Activated B cell treated with CpG ODN at 0.5 μM for 24 hours (primary cell): ENCODE measurements around the gene TPGS1. TPM values are rescaled to one million over a fixed set of nuclear protein-coding genes. Genes with fewer than 3 reads are reported as not detected.

Experiments used
- ATAC-seq: fragments of 200-7000 bp; cut with Tn5 transposase; one replicate; pipeline ENCODE4 v1.10.0; 2021; ENCODE audit warnings: low read depth, mild to moderate bottlenecking, moderate library complexity
- CTCF ChIA-PET: fragments of 350-600 bp; sonication (Branson Sonifier 250); formaldehyde crosslinking; loops from one replicate; lab custom pipeline; 2021; ENCODE audit warnings: antibody characterized with exemption; lab: Charles Lee
- POLR2A ChIA-PET: fragments of 350-600 bp; sonication (Branson Sonifier 250); formaldehyde crosslinking; loops from one replicate; lab custom pipeline; 2021; ENCODE audit warnings: antibody characterized with exemption; lab: Charles Lee
- DNase-seq: peaks from one replicate; pipeline ENCODE4 v3.0.0; 2022
- H3K27ac Mint-ChIP-seq: one replicate; pipeline ENCODE4 v1.8.0; 2020; ENCODE audit warnings: mixed read lengths
- H3K27me3 Mint-ChIP-seq: one replicate; pipeline ENCODE4 v1.8.0; 2021; ENCODE audit warnings: mixed read lengths
- H3K36me3 Mint-ChIP-seq: one replicate; pipeline ENCODE4 v1.8.0; 2021; ENCODE audit warnings: low read depth, mixed read lengths
- H3K4me1 Mint-ChIP-seq: one replicate; pipeline ENCODE4 v1.8.0; 2021; ENCODE audit warnings: mixed read lengths
- H3K4me3 Mint-ChIP-seq: one replicate; pipeline ENCODE4 v1.8.0; 2020; ENCODE audit warnings: mild to moderate bottlenecking, mixed read lengths
- H3K9me3 Mint-ChIP-seq: one replicate; pipeline ENCODE4 v1.8.0; 2020; ENCODE audit warnings: mixed read lengths
- intact Hi-C: fragments of 100-400 bp; cut with micrococcal nuclease; formaldehyde crosslinking; loops from one replicate; pipeline ENCODE4 v1.15.1; 2024
- total RNA-seq: library from RNA; stranded (reverse); gene quantifications from 2 replicates; pipeline ENCODE4 v1.2.3, GENCODE V29; 2022
- TF ChIP-seq, protein P1 (sequence below): fragments of 200-600 bp; IDR thresholded peaks from one replicate; pipeline ENCODE4 v1.8.0; 2022; ENCODE audit warnings: antibody characterized with exemption, mild to moderate bottlenecking

TPGS1 gene
- total RNA-seq, 1 donor from 2014 or later = 23.8 TPM

DNA sequence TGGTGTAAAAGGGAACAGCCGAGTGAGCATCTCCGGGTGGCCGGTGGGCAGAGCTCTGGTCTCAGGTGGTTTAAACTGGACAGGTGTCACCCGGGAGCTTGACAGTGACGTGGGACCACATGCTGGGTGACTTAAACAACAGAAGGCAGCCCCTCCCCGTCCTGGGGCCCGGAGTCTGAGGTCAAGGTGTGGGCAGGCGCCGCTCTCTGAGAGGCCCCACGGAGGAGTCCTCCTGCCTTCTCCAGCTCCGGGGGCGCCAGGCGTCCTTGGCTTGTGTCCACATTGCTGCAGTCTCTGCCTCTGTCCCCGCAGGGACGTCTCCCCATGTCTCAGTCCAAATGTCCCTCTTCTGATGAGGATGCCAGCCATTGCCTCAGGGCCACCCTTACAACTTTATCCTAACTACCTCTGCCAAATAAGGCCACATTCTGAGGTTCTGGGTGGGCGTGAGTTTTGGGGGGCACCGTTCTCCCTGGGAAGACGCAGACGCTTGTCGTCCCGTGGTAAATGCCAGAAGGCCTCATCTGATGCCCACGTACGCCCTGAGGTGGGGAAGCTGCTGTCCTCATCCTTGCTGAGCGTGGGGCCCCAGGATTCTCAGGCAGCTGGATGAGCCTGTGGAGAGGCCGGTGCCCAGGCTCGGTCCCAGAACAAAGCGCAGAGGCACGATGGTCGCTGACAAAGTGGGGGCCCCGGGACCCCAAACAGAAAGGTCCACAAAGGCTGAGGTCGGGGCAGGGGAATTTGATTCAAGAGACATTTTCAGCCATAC is 49.5 kb downstream of the TPGS1 start:
- Mint-ChIP-seq H3K9me3 (no peaks in the 10 kb centered on the region), H3K27ac (no peak overlapping the region), H3K4me3 (no peak overlapping the region), H3K4me1 (no peaks in the 10 kb centered on the region), H3K36me3 (no peaks in the 10 kb centered on the region), H3K27me3 (peaks cover 2% of the 10 kb centered on the region)
- TF ChIP-seq, protein P1, sequence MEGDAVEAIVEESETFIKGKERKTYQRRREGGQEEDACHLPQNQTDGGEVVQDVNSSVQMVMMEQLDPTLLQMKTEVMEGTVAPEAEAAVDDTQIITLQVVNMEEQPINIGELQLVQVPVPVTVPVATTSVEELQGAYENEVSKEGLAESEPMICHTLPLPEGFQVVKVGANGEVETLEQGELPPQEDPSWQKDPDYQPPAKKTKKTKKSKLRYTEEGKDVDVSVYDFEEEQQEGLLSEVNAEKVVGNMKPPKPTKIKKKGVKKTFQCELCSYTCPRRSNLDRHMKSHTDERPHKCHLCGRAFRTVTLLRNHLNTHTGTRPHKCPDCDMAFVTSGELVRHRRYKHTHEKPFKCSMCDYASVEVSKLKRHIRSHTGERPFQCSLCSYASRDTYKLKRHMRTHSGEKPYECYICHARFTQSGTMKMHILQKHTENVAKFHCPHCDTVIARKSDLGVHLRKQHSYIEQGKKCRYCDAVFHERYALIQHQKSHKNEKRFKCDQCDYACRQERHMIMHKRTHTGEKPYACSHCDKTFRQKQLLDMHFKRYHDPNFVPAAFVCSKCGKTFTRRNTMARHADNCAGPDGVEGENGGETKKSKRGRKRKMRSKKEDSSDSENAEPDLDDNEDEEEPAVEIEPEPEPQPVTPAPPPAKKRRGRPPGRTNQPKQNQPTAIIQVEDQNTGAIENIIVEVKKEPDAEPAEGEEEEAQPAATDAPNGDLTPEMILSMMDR = no peak
- ChIA-PET CTCF (no interaction called here), POLR2A (no interaction called here)
- intact Hi-C loops = no loop called here
- ATAC-seq (no peak), DNase-seq (no peak)

DNA sequence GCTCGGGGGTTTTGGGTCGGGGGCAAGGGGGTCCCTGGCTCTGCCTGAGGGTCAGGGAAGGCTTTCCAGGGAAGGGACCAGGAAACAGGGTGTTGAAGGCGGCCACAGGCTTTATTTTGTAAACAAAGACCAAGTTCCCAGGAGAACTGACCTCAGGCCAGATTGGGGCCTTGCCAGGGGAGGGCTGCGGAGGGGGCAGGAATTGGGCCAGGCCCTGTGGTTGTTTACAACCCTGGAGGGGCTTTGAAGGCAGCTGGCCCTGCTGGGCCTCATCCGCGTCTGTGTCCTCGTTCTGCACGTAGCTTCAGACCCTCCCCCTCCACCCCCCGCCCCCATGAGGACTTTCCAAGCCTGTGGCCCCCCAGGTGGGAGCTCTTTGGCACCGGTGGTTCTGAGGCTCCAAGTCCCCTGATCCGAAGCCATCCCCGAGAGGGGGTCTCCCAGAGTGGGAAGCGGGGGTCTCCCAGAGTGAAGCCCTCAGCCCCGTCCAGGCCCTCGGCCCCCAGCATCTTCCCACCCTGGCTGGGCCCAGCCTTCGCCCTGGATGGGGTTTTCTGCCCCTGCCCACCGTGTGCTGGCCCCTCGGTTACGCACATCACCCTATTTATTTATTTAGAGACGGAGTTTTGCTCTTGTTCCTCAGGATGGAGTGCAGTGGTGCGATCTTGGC is 51.6 kb downstream of the TPGS1 start:
- Mint-ChIP-seq H3K27ac (no peak overlapping the region), H3K36me3 (no peaks in the 10 kb centered on the region), H3K9me3 (no peaks in the 10 kb centered on the region), H3K4me3 (no peak overlapping the region), H3K27me3 (peaks cover 2% of the 10 kb centered on the region), H3K4me1 (no peaks in the 10 kb centered on the region)
- TF ChIP-seq, protein P1 = no peak
- DNase-seq = no peak
- no peak for ATAC-seq
- intact Hi-C loops = no loop called here
- CTCF ChIA-PET = no interaction called here
- POLR2A ChIA-PET = no interaction called here

DNA sequence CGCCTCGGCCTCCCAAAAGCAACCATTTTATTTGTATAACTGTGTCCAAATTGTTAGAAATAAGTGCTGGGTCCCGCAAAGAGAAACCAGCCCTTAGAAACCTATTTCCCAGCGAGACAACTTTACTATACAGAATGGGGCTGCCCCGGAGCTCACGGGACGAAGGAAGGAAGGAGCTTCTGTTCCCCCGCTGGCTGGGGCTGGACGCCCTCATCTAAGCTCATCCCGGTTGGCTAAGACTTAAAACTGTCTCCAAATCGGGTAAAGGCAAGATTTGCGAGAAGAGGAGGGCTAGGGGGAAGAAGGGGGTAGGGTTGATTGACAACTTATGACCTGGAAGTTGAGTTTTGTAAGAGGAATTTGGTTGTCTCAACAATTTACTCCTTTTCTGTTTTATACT is 52.8 kb downstream of the TPGS1 start:
- Mint-ChIP-seq H3K27me3 (peaks cover 2% of the 10 kb centered on the region), H3K4me3 (no peak overlapping the region)

DNA sequence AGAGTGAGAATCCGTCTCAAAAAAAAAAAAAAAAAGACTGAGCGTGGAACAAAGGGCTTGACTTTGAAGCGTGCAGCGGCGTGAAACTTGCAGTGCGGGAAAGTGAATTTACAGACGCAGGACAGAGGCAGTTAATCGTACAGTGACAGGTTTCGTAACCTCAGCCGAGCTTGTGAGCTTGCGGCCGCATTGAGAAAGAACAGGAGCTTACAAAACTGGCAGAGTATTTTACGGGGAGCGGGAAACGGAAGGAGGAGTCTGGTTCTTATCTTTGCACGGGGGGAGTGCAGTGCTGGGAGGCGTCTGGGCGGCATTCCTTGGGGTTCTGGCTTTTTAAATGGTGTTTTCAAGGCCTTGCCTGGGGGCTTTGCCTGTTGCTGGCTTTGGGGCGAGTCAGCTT is 59.1 kb downstream of the TPGS1 start:
- H3K27me3 Mint-ChIP-seq = no peaks in the 10 kb centered on the region
- peaks cover 8% of the 10 kb centered on the region for H3K4me1 Mint-ChIP-seq
- POLR2A ChIA-PET = no interaction called here
- intact Hi-C loops = no loop called here
- H3K4me3 Mint-ChIP-seq = no peak overlapping the region
- CTCF ChIA-PET = no interaction called here
- ATAC-seq (no peak), DNase-seq (no peak)
- H3K9me3 Mint-ChIP-seq = no peaks in the 10 kb centered on the region
- H3K27ac Mint-ChIP-seq = no peak overlapping the region
- peaks cover 2% of the 10 kb centered on the region for H3K36me3 Mint-ChIP-seq
- TF ChIP-seq, protein P1 = no peak

More for the DNA sequence above, 52.8 kb downstream of the TPGS1 start:
- Mint-ChIP-seq H3K4me1 (no peaks in the 10 kb centered on the region), H3K9me3 (no peaks in the 10 kb centered on the region), H3K27ac (no peak overlapping the region), H3K36me3 (no peaks in the 10 kb centered on the region)
- DNase-seq = no peak
- POLR2A ChIA-PET = no interaction called here
- intact Hi-C loops = no loop called here
- TF ChIP-seq, protein P1 = no peak
- no peak for ATAC-seq
- CTCF ChIA-PET = no interaction called here

DNA sequence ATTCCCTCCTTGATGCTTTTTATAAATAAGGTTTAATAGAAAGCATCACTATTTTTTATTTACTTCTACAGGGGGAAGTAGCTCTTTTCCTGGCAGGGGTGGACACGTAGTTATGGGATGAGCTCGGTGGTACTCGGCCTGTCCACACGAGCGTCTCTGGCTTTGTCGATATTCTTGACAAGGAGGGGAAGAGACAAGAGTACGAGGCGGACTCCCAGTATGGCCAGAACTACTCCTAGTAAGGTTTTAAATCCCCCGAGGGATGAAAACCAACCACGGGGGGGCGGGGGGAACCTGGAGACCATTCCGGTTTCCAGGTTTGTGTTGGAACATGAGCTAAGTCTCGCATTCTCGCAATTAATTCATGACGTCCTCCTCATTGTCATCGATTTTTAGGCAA is 59.5 kb downstream of the TPGS1 start:
- intact Hi-C loops = no loop called here
- Mint-ChIP-seq H3K27me3 (no peaks in the 10 kb centered on the region), H3K4me1 (peaks cover 8% of the 10 kb centered on the region), H3K9me3 (no peaks in the 10 kb centered on the region), H3K36me3 (peaks cover 2% of the 10 kb centered on the region), H3K4me3 (no peak overlapping the region), H3K27ac (no peak overlapping the region)
- ChIA-PET POLR2A (no interaction called here), CTCF (no interaction called here)
- TF ChIP-seq, protein P1 = no peak
- no peak for ATAC-seq
- DNase-seq = no peak
